GM21717 (cell line): ENCODE measurements around the gene MAD1L1.

ENCODE experiments used
- ATAC-seq: cut with Tn5 transposase; IDR thresholded peaks from one replicate; pipeline ENCODE4 v1.9.1; 2021; ENCODE audit warnings: mild to moderate bottlenecking, moderate library complexity; ENCODE audit not compliant: unreplicated experiment

Gene MAD1L1

GRCh38 chr7:1948887-1949680, 283.7 kb downstream of the MAD1L1 start:
- ATAC-seq: no peak

GRCh38 chr7:1948301-1948796, 284.4 kb downstream of the MAD1L1 start:
- ATAC-seq: no peak

- ATAC-seq: no peak
Measured at GRCh38 chr7:1947586-1948217, 285.0 kb downstream of the MAD1L1 start.

GRCh38 chr7:1946773-1947450, 285.8 kb downstream of the MAD1L1 start:
- no peak for ATAC-seq

- no peak for ATAC-seq
Measured at GRCh38 chr7:1946025-1946772, 286.5 kb downstream of the MAD1L1 start.

GRCh38 chr7:1945558-1945957, 287.2 kb downstream of the MAD1L1 start:
- ATAC-seq: no peak

- no peak for ATAC-seq
Measured at GRCh38 chr7:1944619-1945210, 288.0 kb downstream of the MAD1L1 start.

GRCh38 chr7:1943933-1944618, 288.7 kb downstream of the MAD1L1 start:
- no peak for ATAC-seq

- no peak for ATAC-seq
Measured at GRCh38 chr7:1943326-1943725, 289.4 kb downstream of the MAD1L1 start.

- no peak for ATAC-seq
Measured at GRCh38 chr7:1942941-1943289, 289.8 kb downstream of the MAD1L1 start.

GRCh38 chr7:1942243-1942940, 290.4 kb downstream of the MAD1L1 start:
- no peak for ATAC-seq

- no peak for ATAC-seq
Measured at GRCh38 chr7:1941464-1942242, 291.1 kb downstream of the MAD1L1 start.

GRCh38 chr7:1940863-1941262, 291.9 kb downstream of the MAD1L1 start:
- ATAC-seq: peak; percentile 12

- peak; percentile 90 for ATAC-seq
Measured at GRCh38 chr7:1940402-1940786, 292.4 kb downstream of the MAD1L1 start.

- ATAC-seq: peak; percentile 22
Measured at GRCh38 chr7:1939434-1940401, 293.0 kb downstream of the MAD1L1 start.

GRCh38 chr7:1938788-1939433, 293.8 kb downstream of the MAD1L1 start:
- ATAC-seq: no peak

GRCh38 chr7:1937252-1937605, 295.5 kb downstream of the MAD1L1 start:
- no peak for ATAC-seq
